WERI-Rb-1 (cell line): Measurements from ENCODE around the gene PHACTR4.
"Not testable (repeated sequence)": the region's sequence is repeated elsewhere in the genome, so short reads cannot be mapped to it uniquely, and the experiment has no call there.

ENCODE experiments used
- DNase-seq: peaks from one replicate; pipeline ENCODE4 v3.0.0-alpha.2; 2020
- H3K27ac ChIP-seq: fragments of 250-450 bp; sonication (Bioruptor Pico); 2 replicates; pipeline ENCODE4 v1.5.1; 2020; ENCODE audit warnings: mild to moderate bottlenecking, moderate library complexity
- H3K27me3 ChIP-seq: fragments of 250-450 bp; sonication (Bioruptor Pico); 2 replicates; pipeline ENCODE4 v1.5.1; 2021; ENCODE audit warnings: mild to moderate bottlenecking, low read depth, moderate library complexity; ENCODE audit not compliant: insufficient read depth, severe bottlenecking
- H3K36me3 ChIP-seq: fragments of 250-450 bp; sonication (Bioruptor Pico); 2 replicates; pipeline ENCODE4 v1.5.1; 2020; ENCODE audit warnings: mild to moderate bottlenecking, moderate library complexity
- H3K4me3 ChIP-seq: 2 replicates; pipeline ENCODE4 v1.5.1; 2011; ENCODE audit warnings: low read depth, mild to moderate bottlenecking, control low read depth, low read length
- H3K9me3 ChIP-seq: fragments of 250-450 bp; sonication (Bioruptor Pico); 2 replicates; pipeline ENCODE4 v1.5.1; 2021; ENCODE audit warnings: mild to moderate bottlenecking, moderate library complexity; ENCODE audit not compliant: severe bottlenecking
- CTCF ChIP-seq: IDR thresholded peaks from 2 replicates; pipeline ENCODE4 v1.5.1; 2011; ENCODE audit warnings: low read depth, mild to moderate bottlenecking, control low read depth, inconsistent platforms, low read length

PHACTR4 gene

GRCh38 chr1:28369371-28370238 is at the start of gene PHACTR4:
Gene PHACTR4 (plus strand): TSS chr1:28369740. CDS start chr1:28407448, 37,708 bp downstream.
- H3K9me3 ChIP-seq = no peaks in the 10 kb centered on the region
- H3K27me3 ChIP-seq = no peaks in the 10 kb centered on the region
- peak; percentile 98 for DNase-seq
- peak within 1 kb of the TSS; percentile 92 for H3K27ac ChIP-seq
- no peak for TF ChIP-seq CTCF
- H3K36me3 ChIP-seq = peaks cover 18% of the 10 kb centered on the region
- H3K4me3 ChIP-seq = peak within 1 kb of the TSS; percentile 89

GRCh38 chr1:28322194-28322593 is 47.3 kb upstream of the PHACTR4 start:
- no peaks in the 10 kb centered on the region for H3K9me3 ChIP-seq
- H3K4me3 ChIP-seq = no peak overlapping the region
- H3K27me3 ChIP-seq = no peaks in the 10 kb centered on the region
- H3K27ac ChIP-seq = no peak overlapping the region
- no peaks in the 10 kb centered on the region for H3K36me3 ChIP-seq
- TF ChIP-seq CTCF = no peak
- peak; percentile 84 for DNase-seq

GRCh38 chr1:28323720-28324119 is 45.8 kb upstream of the PHACTR4 start:
- H3K27ac ChIP-seq = peak overlapping the region; percentile 43
- DNase-seq = peak; percentile 16
- H3K9me3 ChIP-seq = no peaks in the 10 kb centered on the region
- no peaks in the 10 kb centered on the region for H3K27me3 ChIP-seq
- no peaks in the 10 kb centered on the region for H3K36me3 ChIP-seq
- TF ChIP-seq CTCF = no peak
- no peak overlapping the region for H3K4me3 ChIP-seq

- no peaks in the 10 kb centered on the region for H3K9me3 ChIP-seq
- no peak overlapping the region for H3K27ac ChIP-seq
- no peak for TF ChIP-seq CTCF
- no peaks in the 10 kb centered on the region for H3K27me3 ChIP-seq
- H3K4me3 ChIP-seq = no peak overlapping the region
- H3K36me3 ChIP-seq = 0 out of 2 replicates have a peak, but pooled peaks cover 2% of the 10 kb centered on the region
- DNase-seq = no peak
Measured at GRCh38 chr1:28326515-28326914, 43.0 kb upstream of the PHACTR4 start.

- H3K27ac ChIP-seq = no peak overlapping the region
- no peak overlapping the region for H3K4me3 ChIP-seq
- H3K9me3 ChIP-seq = no peaks in the 10 kb centered on the region
- no peak for TF ChIP-seq CTCF
- 0 out of 2 replicates have a peak, but pooled peaks cover 3% of the 10 kb centered on the region for H3K36me3 ChIP-seq
- H3K27me3 ChIP-seq = no peaks in the 10 kb centered on the region
- DNase-seq = no peak
Measured at GRCh38 chr1:28326984-28327383, 42.6 kb upstream of the PHACTR4 start.

- H3K36me3 ChIP-seq, H3K27me3 ChIP-seq, H3K4me3 ChIP-seq, H3K27ac ChIP-seq, H3K9me3 ChIP-seq, DNase-seq: not testable (repeated sequence)
Measured at GRCh38 chr1:28327431-28327830, 42.1 kb upstream of the PHACTR4 start.
